Fibroblast of lung (primary cell): Measurements from ENCODE around the gene FUCA1. TPM values are rescaled to one million over a fixed set of nuclear protein-coding genes. Genes with fewer than 3 reads are reported as not detected.

Experiments used
- DNase-seq, 2 donors: peaks; one replicate each; pipeline versions ENCODE4 v3.0.0 to v3.0.0-alpha.2; 2010; ENCODE audit warnings: low read depth in 2 of 2
- H2AFZ ChIP-seq: 2 replicates; pipeline ENCODE4 v1.5.1; 2012; ENCODE audit warnings: low read length, control low read depth, inconsistent platforms
- H3K27ac ChIP-seq: 2 replicates; pipeline ENCODE4 v1.5.1; 2011; ENCODE audit warnings: low read length, control low read depth; ENCODE audit not compliant: insufficient read depth
- H3K27me3 ChIP-seq: 2 replicates; pipeline ENCODE4 v1.5.1; 2011; ENCODE audit warnings: mild to moderate bottlenecking, low read length; ENCODE audit not compliant: control insufficient read depth, insufficient read depth
- H3K36me3 ChIP-seq: 2 replicates; pipeline ENCODE4 v1.5.1; 2011; ENCODE audit warnings: low read length; ENCODE audit not compliant: control insufficient read depth, insufficient read depth
- H3K4me1 ChIP-seq: 2 replicates; pipeline ENCODE4 v1.5.1; 2011; ENCODE audit warnings: low read length; ENCODE audit not compliant: control insufficient read depth, insufficient read depth; ENCODE audit errors: extremely low read depth
- H3K4me2 ChIP-seq: 2 replicates; pipeline ENCODE4 v1.5.1; 2011; ENCODE audit warnings: low read length, control low read depth; ENCODE audit not compliant: insufficient read depth; ENCODE audit errors: extremely low read depth
- H3K4me3 ChIP-seq, 4 experiments: fragments of 200-600 bp in 1 of 4; sonication (generic) in 1 of 4; replicated peaks in 1 of 4; 2 replicates each; pipeline ENCODE4 v1.5.1; 2011 to 2016; ENCODE audit warnings: low read length in 4 of 4, low read depth in 3 of 4, mild to moderate bottlenecking in 3 of 4, control low read depth in 2 of 4, inconsistent platforms in 1 of 4, mixed read lengths in 1 of 4; ENCODE audit not compliant: insufficient read depth in 1 of 4; ENCODE audit errors: control extremely low read depth in 1 of 4
- H3K79me2 ChIP-seq: 2 replicates; pipeline ENCODE4 v1.5.1; 2012; ENCODE audit warnings: mild to moderate bottlenecking, low read length, inconsistent platforms; ENCODE audit not compliant: control insufficient read depth, insufficient read depth
- H3K9ac ChIP-seq: 2 replicates; pipeline ENCODE4 v1.5.1; 2011; ENCODE audit warnings: mild to moderate bottlenecking, low read length, control low read depth; ENCODE audit not compliant: insufficient read depth
- H3K9me3 ChIP-seq: 2 replicates; pipeline ENCODE4 v1.5.1; 2012; ENCODE audit warnings: low read depth, low read length; ENCODE audit not compliant: control insufficient read depth, insufficient read depth
- H4K20me1 ChIP-seq: 2 replicates; pipeline ENCODE4 v1.5.1; 2011; ENCODE audit warnings: low read length; ENCODE audit not compliant: control insufficient read depth, insufficient read depth; ENCODE audit errors: extremely low read depth
- CTCF ChIP-seq, 2 donors: IDR thresholded peaks in 1 of 2; conservative IDR thresholded peaks in 1 of 2; 1 replicate in 1 of 2; 2 replicates in 1 of 2; pipeline ENCODE4 v1.5.1; 2011 to 2012; ENCODE audit warnings: low read length in 2 of 2, control low read depth in 1 of 2, inconsistent platforms in 1 of 2, low read depth in 1 of 2, mild to moderate bottlenecking in 1 of 2
- EZH2 ChIP-seq: IDR thresholded peaks from 2 replicates; pipeline ENCODE4 v1.5.1; 2012; ENCODE audit warnings: low read length, control low read depth, mild to moderate bottlenecking; ENCODE audit errors: missing control alignments
- polyA plus RNA-seq, 2 donors: library from polyadenylated mRNA; depleted of rRNA in 1 of 2; stranded (reverse) in 1 of 2; unstranded in 1 of 2; fragments of >200 nt; gene quantifications; 2 replicates each; pipeline ENCODE4 v1.2.1, GENCODE V29; 2011 to 2012; ENCODE audit warnings: missing spikeins in 1 of 2
- total RNA-seq: library from RNA; depleted of rRNA; stranded (reverse); fragments of >200 nt; gene quantifications from 2 replicates; pipeline ENCODE4 v1.2.1, GENCODE V29; 2014

The FUCA1 gene
- total and polyA plus RNA-seq, 2 donors (not counting 1 experiment from before 2014, with no cell fraction given) = 4.1 to 9.7 TPM

DNA sequence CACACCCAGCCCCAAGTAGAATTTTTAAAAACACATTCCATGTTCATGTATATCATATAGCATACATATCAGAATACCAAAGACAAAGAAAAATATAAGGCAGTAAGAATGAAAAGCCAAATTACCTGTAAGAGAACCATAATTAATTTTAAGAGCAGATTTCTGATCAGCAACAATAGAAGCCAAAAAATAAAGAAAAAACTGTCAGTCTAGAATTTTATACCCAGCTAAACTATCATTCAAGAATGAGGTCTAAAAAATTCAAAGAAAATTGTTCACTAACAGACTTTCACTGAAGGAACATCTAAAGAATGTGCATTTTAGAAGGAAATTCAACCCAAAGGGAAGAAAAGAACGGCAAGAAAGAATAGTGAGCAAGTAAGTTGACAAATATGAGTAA, 10.6 kb upstream of the FUCA1 start:
- Histone ChIP-seq H2AFZ (no peak overlapping the region), H3K9ac (no peak overlapping the region), H3K4me3 (no peak overlapping the region), H3K27ac (no peak overlapping the region), H3K79me2 (no peaks in the 10 kb centered on the region), H4K20me1 (no peaks in the 10 kb centered on the region), H3K27me3 (no peaks in the 10 kb centered on the region), H3K9me3 (no peaks in the 10 kb centered on the region), H3K4me1 (no peaks in the 10 kb centered on the region), H3K4me2 (no peak overlapping the region), H3K36me3 (no peaks in the 10 kb centered on the region)
- TF ChIP-seq EZH2 (no peak), CTCF (conservative IDR thresholded peaks at IDR 0.05 in 1 of 2, IDR thresholded peaks at IDR 0.05 in 1 of 2; ENCODE audit: low read depth in 1 of 2, low read length in 2 of 2) (no peak)
- DNase-seq = no peak

GRCh38 chr1:23875382-23875781, 7.3 kb upstream of the FUCA1 start:
- Histone ChIP-seq H2AFZ (no peak overlapping the region), H3K4me1 (no peaks in the 10 kb centered on the region), H3K4me3 (no peak overlapping the region), H3K79me2 (no peaks in the 10 kb centered on the region), H3K27me3 (no peaks in the 10 kb centered on the region), H3K27ac (no peak overlapping the region), H3K9ac (no peak overlapping the region), H3K36me3 (no peaks in the 10 kb centered on the region), H4K20me1 (no peaks in the 10 kb centered on the region), H3K9me3 (no peaks in the 10 kb centered on the region), H3K4me2 (no peak overlapping the region)
- TF ChIP-seq CTCF (conservative IDR thresholded peaks at IDR 0.05 in 1 of 2, IDR thresholded peaks at IDR 0.05 in 1 of 2; ENCODE audit: low read depth in 1 of 2, low read length in 2 of 2) = no peak
- no peak for TF ChIP-seq EZH2
- no peak for DNase-seq

DNA sequence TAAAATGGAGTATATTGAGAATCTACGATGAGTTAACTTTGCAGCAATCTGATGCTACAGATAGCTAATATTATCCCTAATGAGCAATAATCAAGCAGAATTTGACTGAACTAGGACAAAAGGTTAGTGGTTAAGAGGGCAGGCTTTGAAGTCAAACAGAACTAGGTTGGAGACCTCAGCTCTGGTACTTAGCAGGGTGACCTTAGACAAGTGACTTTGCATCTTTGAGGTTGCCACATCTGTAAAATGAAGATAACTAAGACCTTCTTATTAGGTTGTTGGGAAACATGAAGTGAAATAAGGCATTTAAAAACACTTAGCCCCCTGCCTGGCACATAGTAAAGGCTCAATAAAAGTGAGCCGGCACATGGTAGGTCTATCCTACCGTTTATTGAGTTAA, 4.3 kb upstream of the FUCA1 start:
- no peak for DNase-seq
- Histone ChIP-seq H4K20me1 (no peaks in the 10 kb centered on the region), H3K4me3 (no peak overlapping the region), H3K36me3 (no peaks in the 10 kb centered on the region), H3K9me3 (no peaks in the 10 kb centered on the region), H3K4me1 (no peaks in the 10 kb centered on the region), H3K9ac (no peak overlapping the region), H3K79me2 (no peaks in the 10 kb centered on the region), H2AFZ (no peak overlapping the region), H3K27ac (no peak overlapping the region), H3K4me2 (no peak overlapping the region), H3K27me3 (peaks cover 2% of the 10 kb centered on the region)
- no peak for TF ChIP-seq CTCF (conservative IDR thresholded peaks at IDR 0.05 in 1 of 2, IDR thresholded peaks at IDR 0.05 in 1 of 2; ENCODE audit: low read depth in 1 of 2, low read length in 2 of 2)
- no peak for TF ChIP-seq EZH2
